NCI-H2171 (cell line): Measurements from ENCODE around the gene CDKAL1.
"Not testable (repeated sequence)": the region's sequence is repeated elsewhere in the genome, so short reads cannot be mapped to it uniquely, and the experiment has no call there.

Experiments used
- DNase-seq: peaks from one replicate; lab custom pipeline; 2025; lab: John Stamatoyannopoulos, UW

CDKAL1 gene

DNA sequence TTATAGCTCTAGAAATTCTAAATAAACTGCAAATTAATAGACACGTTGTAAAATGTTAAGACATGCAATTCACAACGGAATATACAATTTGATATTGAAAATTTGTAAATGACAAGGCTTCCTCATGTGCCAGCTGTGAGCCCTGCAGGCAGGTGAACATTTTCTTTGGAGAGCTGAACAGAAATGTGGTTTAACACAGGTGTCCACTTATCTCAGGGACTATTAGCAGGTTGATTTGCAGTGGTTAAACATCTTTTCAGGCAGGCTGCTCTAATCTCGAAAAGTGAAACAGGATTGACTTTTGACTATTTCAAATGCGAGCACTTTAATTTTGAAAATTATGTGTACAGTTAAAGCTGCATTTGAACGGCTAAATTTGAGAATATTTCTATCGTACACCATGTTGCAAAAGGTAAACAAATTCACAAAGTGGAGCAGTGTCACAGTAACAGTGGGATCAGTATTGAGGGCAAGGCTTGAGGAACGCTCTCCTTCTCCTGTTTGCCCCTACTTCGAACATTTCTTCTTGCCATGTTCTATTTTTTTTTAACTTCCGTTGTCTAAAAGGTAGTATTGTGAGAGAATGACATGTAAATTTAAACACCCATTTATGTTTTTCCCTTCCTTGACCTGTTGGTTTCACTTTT, 210.8 kb downstream of the CDKAL1 start:
- DNase-seq, result no peak

DNA sequence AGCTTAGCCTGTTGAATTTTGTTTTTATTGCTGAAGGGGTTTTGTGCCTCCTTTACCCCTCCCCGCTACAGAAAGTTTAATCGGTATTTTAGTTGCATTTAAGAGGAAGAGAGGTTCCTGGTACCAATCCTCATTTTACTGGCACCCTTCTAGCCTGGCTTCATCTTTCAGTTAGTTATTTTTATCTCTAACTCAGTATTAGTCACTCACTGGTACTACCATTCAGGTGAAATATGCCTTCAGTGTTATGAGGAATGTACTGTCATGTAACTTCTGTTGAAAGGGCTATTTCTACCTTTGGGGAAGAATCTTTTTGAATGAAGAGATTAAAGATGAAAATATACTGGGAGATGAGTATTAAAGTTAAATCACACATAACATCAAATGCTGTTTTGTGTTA, 211.8 kb downstream of the CDKAL1 start:
- no peak for DNase-seq

DNA sequence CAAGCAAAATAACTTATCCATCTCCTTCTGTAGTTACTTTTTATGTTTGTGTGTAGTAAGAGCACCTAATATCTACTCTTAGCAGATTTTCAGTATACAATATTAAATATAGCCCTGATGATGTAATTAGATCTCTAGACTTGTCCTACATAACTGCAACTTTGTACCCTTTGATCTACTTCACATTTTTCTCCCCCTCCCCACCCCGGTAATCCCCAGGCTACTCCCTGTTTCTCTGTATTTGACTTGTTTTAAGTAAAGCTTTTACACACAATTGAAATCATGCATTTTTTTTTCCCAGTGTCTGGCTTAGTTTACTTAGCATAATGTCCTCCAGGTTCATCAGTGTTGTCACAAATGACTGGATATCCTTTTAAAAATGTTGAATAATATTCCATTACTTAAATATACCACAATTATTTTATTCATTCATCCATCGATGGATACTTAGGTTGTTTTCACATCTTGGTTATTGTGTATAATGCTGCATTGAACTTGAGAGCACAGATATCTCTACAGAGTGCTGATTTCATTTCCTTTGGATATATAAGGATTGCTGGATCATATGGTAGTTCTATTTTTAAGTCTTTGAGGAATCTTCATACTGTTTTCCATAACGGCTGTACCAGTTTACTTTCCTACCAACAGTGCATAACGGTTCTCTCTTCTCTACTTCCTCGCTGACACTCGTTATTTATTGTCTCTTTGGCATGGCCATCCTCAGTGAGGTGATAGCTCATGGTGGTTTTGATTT, 212.7 kb downstream of the CDKAL1 start:
- no peak for DNase-seq

DNA sequence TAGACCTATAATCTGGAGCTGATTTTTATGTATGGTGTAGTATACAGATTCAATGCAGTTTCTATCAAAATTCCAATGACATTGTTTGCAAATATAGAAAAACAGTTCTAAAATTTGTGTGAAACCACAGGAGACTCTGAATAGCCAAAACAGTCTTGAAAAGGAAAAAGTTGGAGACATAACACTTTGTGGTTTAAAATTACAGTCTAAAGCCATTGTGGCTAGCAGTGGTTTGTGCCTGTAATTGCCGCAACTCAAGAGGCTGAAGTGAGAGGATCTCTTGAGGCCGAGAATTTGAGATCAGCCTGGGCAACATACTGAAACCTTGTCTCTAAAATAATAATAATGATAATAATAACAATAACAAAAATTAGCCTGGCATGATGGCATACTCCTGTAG, 213.7 kb downstream of the CDKAL1 start:
- no peak for DNase-seq

DNA sequence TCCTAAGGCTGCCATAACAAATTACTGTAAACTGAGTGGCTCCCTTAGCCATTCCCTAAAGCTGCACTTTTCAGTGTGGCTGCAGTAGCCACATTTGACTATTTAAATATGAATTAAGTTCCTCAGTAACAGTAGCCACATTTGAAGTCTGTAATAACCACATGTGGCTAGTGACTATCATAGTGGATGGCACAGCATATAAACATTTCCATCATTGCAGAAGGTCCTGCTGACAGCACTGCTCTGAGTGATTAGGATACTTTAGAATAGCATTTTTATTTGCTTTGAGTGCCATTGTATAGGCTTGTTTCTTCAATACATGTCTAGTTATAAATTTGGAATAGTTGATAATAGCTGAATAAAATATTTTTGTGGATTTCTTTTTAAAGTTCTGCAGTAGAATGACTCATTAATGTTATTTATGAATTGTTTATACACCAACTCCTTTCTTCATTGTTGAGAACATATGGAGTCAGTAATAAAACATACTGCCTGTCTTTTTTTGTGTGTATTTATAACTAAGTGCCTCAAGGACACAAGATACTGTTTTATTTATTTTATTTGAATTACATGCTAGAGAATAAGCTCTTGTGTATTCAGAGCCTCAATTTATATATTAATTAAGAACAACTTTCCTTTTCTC, 217.2 kb downstream of the CDKAL1 start:
- no peak for DNase-seq

DNA sequence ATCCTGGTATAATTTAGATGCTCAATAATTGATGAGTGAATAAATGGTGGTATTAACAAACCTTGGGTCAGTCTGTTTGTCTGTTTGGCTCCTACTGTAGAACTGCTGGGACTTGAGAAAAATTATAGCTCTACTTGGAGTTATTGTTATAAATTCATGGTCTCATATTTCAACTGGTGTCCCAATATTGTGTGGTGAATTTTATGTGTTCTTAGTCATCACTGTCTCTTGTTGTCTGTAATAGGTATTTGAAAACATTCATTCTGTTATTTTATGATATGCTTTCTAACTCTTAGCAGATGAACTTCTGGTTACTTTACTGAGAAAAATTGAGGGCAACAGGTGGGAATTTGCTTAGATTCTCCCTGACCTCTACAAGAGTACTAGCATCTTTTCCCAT, 221.4 kb downstream of the CDKAL1 start:
- no peak for DNase-seq

DNA sequence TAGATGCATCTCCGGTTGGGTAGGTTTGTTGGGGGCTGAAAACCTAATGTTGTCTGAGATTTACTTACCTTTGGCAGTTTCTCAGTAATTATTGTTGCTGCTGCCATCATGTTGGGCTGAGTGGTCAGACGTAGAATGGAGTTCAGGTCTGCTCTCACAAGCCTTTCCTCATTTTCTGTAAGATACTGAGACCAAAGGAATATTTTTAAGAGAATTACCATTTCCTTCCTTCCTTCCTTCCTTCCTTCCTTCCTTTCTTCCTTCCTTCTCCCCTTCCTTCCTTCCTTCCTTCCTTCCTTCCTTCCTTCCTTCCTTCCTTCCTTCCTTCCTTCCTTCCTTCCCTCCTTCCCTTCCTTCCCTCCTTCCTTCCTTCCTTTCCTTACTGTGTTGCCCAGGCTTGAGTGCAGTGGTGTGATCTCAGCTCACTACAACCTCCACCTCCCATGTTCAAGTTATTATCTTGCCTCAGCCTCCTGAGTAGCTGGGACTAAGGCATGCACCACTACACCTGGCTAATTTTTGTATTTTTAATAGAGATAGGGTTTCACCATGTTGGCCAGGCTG, 222.4 kb downstream of the CDKAL1 start:
- DNase-seq, result not testable (repeated sequence)

DNA sequence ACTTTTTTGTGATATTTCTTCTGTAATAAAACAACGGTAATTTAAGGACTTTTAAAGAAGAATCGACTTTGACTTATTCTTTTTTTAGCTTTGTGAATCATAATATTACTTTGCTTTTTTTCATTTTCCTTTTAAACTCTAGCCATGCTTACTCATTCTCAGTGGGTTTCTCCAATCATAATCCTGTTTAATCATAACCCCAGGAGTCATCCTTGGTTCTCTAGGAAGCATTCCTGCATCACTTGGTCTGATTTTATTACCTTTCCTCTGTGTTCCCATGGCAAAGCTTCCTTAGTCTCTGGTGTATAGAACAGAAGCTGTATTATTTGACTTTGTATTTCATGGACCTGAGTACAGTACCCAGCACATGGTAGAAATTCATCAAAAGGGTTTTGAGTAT, 223.5 kb downstream of the CDKAL1 start:
- DNase-seq, result no peak

DNA sequence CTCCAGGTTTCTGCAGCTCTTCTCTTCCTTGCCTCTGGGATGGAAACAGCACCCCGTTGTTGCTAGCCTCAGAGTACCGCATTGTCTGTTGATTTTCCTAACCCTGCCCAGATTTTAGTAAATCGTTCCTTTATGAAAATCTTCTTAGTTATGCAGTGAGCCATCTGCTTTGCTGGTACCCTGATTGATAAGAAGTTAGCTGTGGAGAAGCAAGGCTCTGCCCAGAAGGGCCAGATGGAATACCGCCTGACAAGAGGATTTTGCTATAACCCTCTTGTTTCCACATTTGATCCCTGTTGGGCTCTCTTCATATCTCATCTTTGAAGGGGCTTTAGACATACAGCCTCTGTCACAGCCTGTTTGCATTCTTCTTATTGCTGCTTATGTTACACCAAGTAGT, 229.0 kb downstream of the CDKAL1 start:
- no peak for DNase-seq

DNA sequence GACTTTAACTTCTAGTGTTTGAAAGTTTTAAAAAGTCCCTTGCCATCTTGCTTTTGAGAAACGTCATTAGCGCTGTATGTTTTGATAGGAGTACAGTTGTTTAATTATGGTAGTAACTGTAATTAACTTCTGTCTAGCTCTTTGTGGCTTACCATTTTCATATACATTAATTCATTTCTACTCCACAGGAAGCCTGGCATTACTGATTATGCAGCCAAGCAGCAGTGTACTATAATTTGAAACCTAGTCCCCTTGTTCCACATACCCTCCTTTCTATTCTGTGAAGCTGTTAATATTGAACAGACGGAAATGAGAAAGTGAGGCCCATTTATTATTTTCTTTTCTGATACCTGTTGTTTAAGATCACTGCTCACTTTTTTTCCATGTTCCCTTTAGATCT, 235.4 kb downstream of the CDKAL1 start:
- no peak for DNase-seq

DNA sequence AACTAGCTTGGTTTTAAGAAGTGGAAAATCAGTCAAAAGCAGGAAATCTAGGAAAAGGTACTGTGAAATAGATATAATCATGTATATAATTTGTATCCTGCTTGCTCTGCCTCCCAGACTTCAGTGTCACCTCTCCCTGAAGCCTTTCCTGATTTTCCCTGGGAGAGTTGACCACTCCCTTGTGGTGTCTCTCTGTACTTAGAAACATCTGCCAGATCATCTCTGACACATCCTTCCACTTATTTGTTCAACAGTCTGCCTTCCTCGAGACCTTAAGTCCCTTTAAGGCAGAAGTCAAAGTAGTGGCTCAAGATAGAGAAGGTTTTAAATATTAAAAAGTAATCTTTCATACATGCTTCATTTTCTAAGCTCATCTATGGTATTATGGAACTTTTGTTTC, 236.5 kb downstream of the CDKAL1 start:
- DNase-seq, result no peak

DNA sequence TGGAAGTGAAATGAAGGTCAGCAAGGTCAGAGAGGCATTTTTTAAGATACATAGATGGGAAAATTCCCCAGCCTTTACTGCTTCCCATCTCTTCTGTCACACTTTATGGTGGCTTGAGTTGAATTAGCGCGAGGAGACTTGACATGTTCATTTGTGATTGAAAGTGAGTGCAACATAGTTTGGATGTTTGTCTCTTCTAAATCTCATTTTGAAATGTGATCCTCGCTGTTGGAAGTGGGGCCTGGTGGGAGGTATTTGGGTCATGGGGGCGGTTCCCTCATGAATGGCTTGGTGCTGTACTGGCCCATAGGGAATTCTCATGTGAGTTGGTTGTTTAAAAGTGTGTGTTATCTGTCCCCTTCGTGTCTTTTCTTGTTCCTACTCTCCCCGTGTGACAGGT, 237.2 kb downstream of the CDKAL1 start:
- DNase-seq, result no peak

DNA sequence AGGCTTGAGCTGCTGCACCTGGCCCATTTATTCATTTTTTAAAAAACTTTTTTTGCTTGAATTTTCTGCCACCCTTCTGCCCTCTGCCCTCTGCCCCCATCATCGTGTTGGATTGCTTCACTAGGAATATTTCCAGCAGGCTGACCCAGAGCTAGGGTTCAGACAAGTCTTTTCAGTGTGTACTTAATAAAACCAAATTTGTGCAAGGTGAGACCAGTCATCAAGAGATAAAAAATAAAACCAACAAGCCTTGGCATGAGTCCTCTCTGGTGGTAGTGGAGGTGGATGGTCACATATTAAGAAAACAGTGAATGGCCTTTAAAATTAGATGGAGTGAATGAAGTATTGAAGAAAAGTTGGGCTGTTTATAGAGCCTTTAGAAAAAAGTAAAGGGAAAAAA, 239.6 kb downstream of the CDKAL1 start:
- DNase-seq, result no peak

DNA sequence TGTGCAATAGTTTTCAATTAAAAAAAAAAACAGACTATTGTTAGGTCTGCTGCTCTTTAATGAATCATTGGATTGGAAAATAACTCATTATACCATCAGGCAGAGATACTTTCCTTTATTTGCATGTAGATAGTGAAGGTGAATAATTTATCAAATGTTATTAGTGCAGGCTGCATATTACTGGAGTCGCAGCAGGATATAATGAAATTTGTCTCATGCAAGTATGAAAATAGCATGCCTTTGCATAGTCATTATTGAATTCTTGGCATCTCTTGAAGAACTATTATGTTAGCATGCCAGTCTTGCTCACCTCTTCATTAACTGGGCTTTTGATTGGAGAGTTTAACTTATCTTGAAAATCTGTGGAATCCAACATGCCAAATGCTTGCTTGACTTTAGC, 241.7 kb downstream of the CDKAL1 start:
- DNase-seq, result no peak

DNA sequence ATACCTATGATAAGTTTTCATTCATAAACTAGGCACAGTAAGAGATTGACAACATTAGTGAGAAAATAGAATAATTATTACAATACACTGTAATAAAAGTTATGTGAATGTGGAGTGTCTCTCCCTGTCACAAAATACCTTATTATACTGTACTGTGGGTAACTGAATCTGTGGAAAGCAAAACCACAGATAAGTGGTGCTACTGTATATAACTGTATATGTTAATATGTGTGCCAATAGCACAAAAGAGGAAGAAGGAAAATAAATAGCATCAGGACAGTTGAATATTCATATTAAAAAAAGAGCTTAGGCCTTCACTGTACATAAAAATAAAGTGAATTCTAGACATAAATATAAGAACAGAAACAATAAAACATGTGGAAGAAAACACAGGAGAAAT, 243.5 kb downstream of the CDKAL1 start:
- no peak for DNase-seq

DNA sequence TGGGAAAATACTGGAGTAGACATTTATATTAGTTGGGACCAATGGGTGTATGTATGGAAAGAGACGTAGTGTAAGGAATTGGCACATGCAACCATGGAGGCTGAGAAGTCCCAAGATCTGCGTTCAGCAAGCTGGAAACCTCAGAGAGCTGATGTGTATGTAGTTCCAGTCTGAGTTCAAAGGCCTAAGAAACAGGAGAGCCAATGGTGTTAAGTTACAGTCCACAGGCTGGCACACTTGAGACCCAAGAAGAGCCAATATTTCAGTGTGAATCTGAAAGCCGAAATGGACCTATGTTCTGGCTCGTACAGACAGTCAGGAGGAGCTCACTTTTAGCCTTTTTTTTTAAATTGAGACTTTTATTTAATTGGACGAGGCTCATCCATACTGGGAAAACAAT, 244.2 kb downstream of the CDKAL1 start:
- DNase-seq, result no peak

DNA sequence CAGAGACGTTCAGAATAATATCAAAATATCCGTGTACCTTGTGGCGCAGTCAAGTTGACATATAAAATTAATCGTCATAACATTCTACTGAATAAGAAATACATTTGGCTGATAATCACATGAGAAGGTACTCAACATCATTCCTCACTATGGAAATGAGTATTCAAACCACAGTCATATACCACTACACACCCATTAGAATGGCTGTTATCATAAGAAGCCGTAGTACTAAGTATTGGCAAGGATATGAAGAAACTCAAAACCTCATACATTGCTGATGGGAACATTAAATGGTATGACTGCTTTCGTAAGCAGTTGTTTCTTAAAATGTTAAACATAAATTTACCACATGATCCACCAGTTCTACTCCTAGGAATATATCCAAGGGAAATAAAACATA, 244.7 kb downstream of the CDKAL1 start:
- DNase-seq, result no peak

DNA sequence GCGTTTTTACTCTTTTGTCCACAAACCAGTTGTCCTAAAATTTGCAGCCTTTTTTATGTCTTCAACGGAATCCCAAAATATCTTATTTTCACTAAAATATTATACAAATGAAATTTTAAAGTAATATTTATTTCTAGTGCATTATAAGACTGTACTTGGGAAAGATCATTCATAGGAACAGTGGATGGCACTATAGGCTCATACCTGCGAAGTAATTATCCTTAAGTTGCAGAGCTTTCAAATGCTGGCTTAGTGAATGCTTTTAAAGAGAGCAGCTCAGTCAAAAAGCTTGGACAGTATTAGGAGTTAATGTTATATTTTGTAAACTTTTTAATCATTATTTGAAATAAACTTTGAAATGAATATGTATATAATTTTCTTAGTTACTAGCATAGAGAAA, 254.9 kb downstream of the CDKAL1 start:
- no peak for DNase-seq

DNA sequence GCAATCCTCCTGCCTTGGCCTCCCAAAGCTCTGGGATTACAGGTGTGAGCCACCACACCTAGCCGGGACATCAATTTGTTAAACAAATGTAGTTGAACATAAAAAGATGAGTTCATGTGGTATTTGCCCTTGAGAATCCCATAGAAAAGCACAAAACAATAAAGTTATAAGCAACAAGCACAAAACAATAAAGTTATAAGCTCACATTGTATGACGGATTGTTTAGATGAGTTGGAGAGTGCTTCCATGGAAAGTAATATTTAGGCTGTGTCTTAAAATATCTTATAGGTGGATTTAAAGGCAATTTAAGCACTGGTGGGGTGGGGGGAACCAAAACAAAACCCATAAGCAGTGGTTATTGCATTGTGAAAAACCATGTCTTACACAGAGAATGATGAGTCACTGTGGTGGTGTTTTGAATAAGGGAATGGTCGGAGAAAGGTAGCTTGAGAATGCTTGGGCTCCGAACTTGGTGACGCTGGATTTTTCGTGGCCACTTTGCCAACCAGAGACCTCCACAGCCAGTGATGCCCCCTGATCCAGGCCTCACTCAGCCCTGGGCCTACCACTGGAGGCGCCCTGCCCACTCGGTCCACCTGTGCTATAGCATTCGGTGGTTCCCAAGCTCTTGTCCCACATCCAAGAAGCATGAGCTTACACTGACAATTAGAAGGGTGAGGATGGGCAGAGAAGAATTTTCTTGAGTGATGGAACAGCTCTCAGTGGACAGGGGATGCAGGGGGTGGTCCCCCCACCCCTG, 256.0 kb downstream of the CDKAL1 start:
- no peak for DNase-seq

DNA sequence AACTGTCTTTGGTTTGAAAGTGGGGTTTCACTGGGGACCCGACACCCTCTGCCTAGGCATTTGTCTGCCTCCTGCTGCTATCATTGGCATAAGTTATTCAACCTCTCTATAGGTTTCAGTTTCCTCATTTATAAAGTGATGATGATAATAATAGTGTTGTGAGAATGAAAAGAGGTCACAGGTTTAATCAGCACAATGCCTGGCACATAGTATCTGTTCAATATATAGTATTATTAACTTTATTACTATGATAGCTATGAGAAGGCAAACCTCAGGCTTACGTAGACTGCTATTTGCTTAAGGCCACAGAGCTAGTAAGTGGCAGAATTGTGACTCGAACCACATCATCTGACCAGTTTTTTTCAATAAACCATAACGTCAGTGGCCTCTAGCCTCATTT, 256.8 kb downstream of the CDKAL1 start:
- no peak for DNase-seq

DNA sequence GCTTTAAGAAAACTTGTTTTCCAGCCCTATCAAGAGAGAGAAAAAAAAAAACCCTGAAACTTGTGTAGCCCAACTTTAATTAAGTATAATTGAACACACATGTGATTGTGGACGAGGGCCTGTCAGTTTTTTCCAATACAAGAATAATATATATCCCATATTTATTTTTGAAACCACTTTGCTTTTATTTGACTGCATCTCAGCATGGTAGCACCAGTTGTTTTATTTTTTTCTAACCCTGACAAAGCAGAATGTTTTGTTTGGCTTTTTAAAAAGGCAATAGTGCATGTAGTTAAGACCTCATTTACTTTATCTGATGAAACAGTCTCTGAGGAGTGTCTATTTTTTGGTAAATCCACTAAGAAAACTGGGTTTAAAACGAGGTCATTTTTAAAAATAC, 257.7 kb downstream of the CDKAL1 start:
- peak; percentile 38 for DNase-seq

DNA sequence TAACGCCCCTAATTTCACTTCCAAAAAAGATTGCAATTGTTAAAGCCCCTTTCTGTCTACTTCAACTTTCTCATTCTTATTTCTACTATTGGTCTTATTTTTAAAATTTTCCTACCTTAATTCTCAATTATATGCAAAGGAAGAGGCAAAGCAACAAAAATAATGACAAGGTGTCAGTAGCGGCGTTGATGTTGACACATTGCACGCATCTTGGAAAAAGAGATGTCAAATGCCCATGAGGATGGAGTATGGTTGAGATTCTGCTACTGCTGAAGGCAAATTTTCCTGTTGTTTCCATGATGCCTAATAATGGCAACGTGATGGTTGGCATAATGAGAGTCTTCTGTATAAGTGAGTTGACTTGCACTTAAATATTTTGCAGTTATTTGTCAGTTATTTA, 258.9 kb downstream of the CDKAL1 start:
- no peak for DNase-seq
